OCI-LY1 (cell line): ENCODE results near the gene JAG1.

Experiments used
- H2AFZ ChIP-seq: fragments of 200-600 bp; sonication (generic), shearing (Covaris generic); 2 replicates; pipeline ENCODE4 v1.6.0; 2014; ENCODE audit warnings: antibody characterized with exemption, mild to moderate bottlenecking, low read length
- H3F3A ChIP-seq: fragments of 200-600 bp; sonication (generic), shearing (Covaris generic); 2 replicates; pipeline ENCODE4 v1.6.0; 2014; ENCODE audit warnings: mild to moderate bottlenecking, antibody characterized with exemption, low read length, moderate library complexity; ENCODE audit not compliant: insufficient read depth
- H3K27ac ChIP-seq: fragments of 200-600 bp; sonication (generic); 2 replicates; pipeline ENCODE4 v1.5.1; 2014; ENCODE audit warnings: low read length, mixed run types, mild to moderate bottlenecking, low read depth; ENCODE audit not compliant: poor library complexity, severe bottlenecking
- H3K27me3 ChIP-seq: fragments of 200-600 bp; sonication (generic); 2 replicates; pipeline ENCODE4 v1.6.0; 2014; ENCODE audit warnings: antibody characterized with exemption, mild to moderate bottlenecking, low read length, moderate library complexity; ENCODE audit not compliant: insufficient read depth
- H3K36me3 ChIP-seq: fragments of 200-600 bp; sonication (generic); 2 replicates; pipeline ENCODE4 v1.6.1; 2014; ENCODE audit warnings: mild to moderate bottlenecking, antibody characterized with exemption, low read length, moderate library complexity, mixed read lengths; ENCODE audit not compliant: insufficient read depth
- H3K4me1 ChIP-seq: fragments of 200-600 bp; sonication (generic); 2 replicates; pipeline ENCODE4 v1.5.1; 2014; ENCODE audit warnings: mild to moderate bottlenecking, low read length, moderate library complexity; ENCODE audit not compliant: insufficient read depth, severe bottlenecking
- H3K4me2 ChIP-seq: fragments of 200-600 bp; sonication (generic), shearing (Covaris generic); 2 replicates; pipeline ENCODE4 v1.6.1; 2014; ENCODE audit warnings: low read length
- H3K4me3 ChIP-seq: fragments of 200-600 bp; sonication (generic); 2 replicates; pipeline ENCODE4 v1.5.1; 2014; ENCODE audit warnings: low read length, low read depth, mild to moderate bottlenecking, mixed read lengths; ENCODE audit not compliant: poor library complexity, severe bottlenecking
- H3K79me2 ChIP-seq: fragments of 200-600 bp; shearing (Covaris generic); 2 replicates; pipeline ENCODE4 v1.6.1; 2016; ENCODE audit warnings: mixed run types, low read length, mixed read lengths; ENCODE audit not compliant: insufficient read depth
- H3K9ac ChIP-seq: fragments of 200-600 bp; sonication (generic), shearing (Covaris generic); 2 replicates; pipeline ENCODE4 v1.6.1; 2014; ENCODE audit warnings: mild to moderate bottlenecking, low read length, mixed read lengths
- H3K9me2 ChIP-seq: fragments of 200-600 bp; sonication (generic), shearing (Covaris generic); 2 replicates; pipeline ENCODE4 v1.6.1; 2014; ENCODE audit warnings: low read depth, mild to moderate bottlenecking, low read length, mixed read lengths
- H3K9me3 ChIP-seq: fragments of 200-600 bp; shearing (Covaris generic); 2 replicates; pipeline ENCODE4 v1.6.1; 2014; ENCODE audit warnings: low read length, mixed read lengths
- H4K20me1 ChIP-seq: fragments of 200-600 bp; sonication (generic), shearing (Covaris generic); 2 replicates; pipeline ENCODE4 v1.6.0; 2016; ENCODE audit warnings: mild to moderate bottlenecking, low read length; ENCODE audit not compliant: insufficient read depth
- CTCF ChIP-seq: fragments of 200-600 bp; sonication (generic), shearing (Covaris generic); IDR thresholded peaks from 2 replicates; pipeline ENCODE4 v1.5.1; 2017; ENCODE audit warnings: mild to moderate bottlenecking, antibody characterized with exemption, low read length, moderate library complexity, mixed read lengths
- EZH2 ChIP-seq: fragments of 200-600 bp; sonication (generic), shearing (Covaris generic); IDR thresholded peaks from 2 replicates; pipeline ENCODE4 v1.8.0; 2017; ENCODE audit warnings: borderline replicate concordance, mixed run types, mild to moderate bottlenecking, antibody characterized with exemption, low read length, moderate library complexity, mixed read lengths

JAG1 gene

GRCh38 chr20:10652660-10653261, 21.0 kb downstream of the JAG1 start:
- Histone ChIP-seq H3K4me1 (no peaks in the 10 kb centered on the region), H3K4me2 (no peak overlapping the region), H3K27ac (no peak overlapping the region), H3K4me3 (no peak overlapping the region), H3K9me3 (no peaks in the 10 kb centered on the region), H3K27me3 (no peaks in the 10 kb centered on the region), H4K20me1 (no peaks in the 10 kb centered on the region), H3K9ac (no peak overlapping the region), H3K9me2 (no peaks in the 10 kb centered on the region), H3K79me2 (no peaks in the 10 kb centered on the region), H2AFZ (no peak overlapping the region), H3K36me3 (no peaks in the 10 kb centered on the region), H3F3A (no peaks in the 10 kb centered on the region)
- TF ChIP-seq EZH2, result no peak
- no peak for TF ChIP-seq CTCF

- TF ChIP-seq CTCF, result no peak
- no peak for TF ChIP-seq EZH2
- no peaks in the 10 kb centered on the region for H3F3A ChIP-seq
- no peaks in the 10 kb centered on the region for H4K20me1 ChIP-seq
- no peaks in the 10 kb centered on the region for H3K9me2 ChIP-seq
- H3K9me3 ChIP-seq, result no peaks in the 10 kb centered on the region
- H3K4me2 ChIP-seq, result no peak overlapping the region
- no peaks in the 10 kb centered on the region for H3K36me3 ChIP-seq
- H3K4me1 ChIP-seq, result no peaks in the 10 kb centered on the region
- H3K27me3 ChIP-seq, result no peaks in the 10 kb centered on the region
- H2AFZ ChIP-seq, result no peak overlapping the region
- H3K79me2 ChIP-seq, result no peaks in the 10 kb centered on the region
- H3K9ac ChIP-seq, result no peak overlapping the region
- no peak overlapping the region for H3K4me3 ChIP-seq
- no peak overlapping the region for H3K27ac ChIP-seq
These were observed 21.6 kb downstream of the JAG1 start for GRCh38 chr20:10652185-10652584.

- Histone ChIP-seq H2AFZ (no peak overlapping the region), H3K4me1 (no peaks in the 10 kb centered on the region), H4K20me1 (no peaks in the 10 kb centered on the region), H3K9me3 (no peaks in the 10 kb centered on the region), H3K27ac (no peak overlapping the region), H3K9me2 (no peaks in the 10 kb centered on the region), H3K27me3 (no peaks in the 10 kb centered on the region), H3K4me2 (no peak overlapping the region), H3K4me3 (no peak overlapping the region), H3K36me3 (no peaks in the 10 kb centered on the region), H3F3A (no peaks in the 10 kb centered on the region), H3K9ac (no peak overlapping the region), H3K79me2 (no peaks in the 10 kb centered on the region)
- TF ChIP-seq CTCF (no peak), EZH2 (no peak)
These were observed 22.4 kb downstream of the JAG1 start for GRCh38 chr20:10651227-10651990.
